Astrocyte of the hippocampus (primary cell): ENCODE results near the gene ZNF263.
A peak's percentile ranks its signal among the peaks of the same experiment; 100 is the strongest.
"Not testable (repeated sequence)": the region's sequence is repeated elsewhere in the genome, so short reads cannot be mapped to it uniquely, and the experiment has no call there.

ENCODE experiments used
- DNase-seq: peaks from one replicate; pipeline ENCODE4 v3.0.0; 2011; ENCODE audit warnings: low read depth, low spot score

ZNF263 gene

GRCh38 chr16:3266873-3267537 is 16.3 kb upstream of the ZNF263 start:
- DNase-seq = peak; percentile 73

GRCh38 chr16:3268294-3268693 is 15.0 kb upstream of the ZNF263 start:
- no peak for DNase-seq

GRCh38 chr16:3270718-3271117 is 12.6 kb upstream of the ZNF263 start:
- not testable (repeated sequence) for DNase-seq

GRCh38 chr16:3271281-3271680 is 12.0 kb upstream of the ZNF263 start:
- DNase-seq = not testable (repeated sequence)

GRCh38 chr16:3274490-3274889 is 8.8 kb upstream of the ZNF263 start:
- DNase-seq = peak; percentile 15

GRCh38 chr16:3274947-3275346 is 8.3 kb upstream of the ZNF263 start:
- DNase-seq = no peak

- DNase-seq = no peak
Observed at GRCh38 chr16:3276679-3277078, 6.6 kb upstream of the ZNF263 start.

GRCh38 chr16:3281222-3281820 is 2.0 kb upstream of the ZNF263 start:
- DNase-seq = no peak

- no peak for DNase-seq
Observed at GRCh38 chr16:3282103-3282729, 1.1 kb upstream of the ZNF263 start.

- no peak for DNase-seq
Observed at GRCh38 chr16:3283543-3284447, 504 bp downstream of the ZNF263 start.

GRCh38 chr16:3285131-3285530 is 1.8 kb downstream of the ZNF263 start:
- no peak for DNase-seq

GRCh38 chr16:3289998-3290673 is 6.8 kb downstream of the ZNF263 start:
- no peak for DNase-seq

GRCh38 chr16:3292604-3293003 is 9.3 kb downstream of the ZNF263 start:
- DNase-seq = peak; percentile 52

GRCh38 chr16:3295209-3295608 is 11.9 kb downstream of the ZNF263 start:
- DNase-seq = no peak

- DNase-seq = no peak
Observed at GRCh38 chr16:3295783-3296182, 12.5 kb downstream of the ZNF263 start.

- DNase-seq = no peak
Observed at GRCh38 chr16:3304370-3304769, 21.1 kb downstream of the ZNF263 start.

GRCh38 chr16:3305109-3306068 is 22.1 kb downstream of the ZNF263 start, which contains the start of the genes TIGD7 and ZNF75A:
Gene TIGD7 (minus strand): TSS chr16:3305430. CDS start chr16:3300614, 4,816 bp downstream.
Gene ZNF75A (plus strand): TSS chr16:3305497. CDS start chr16:3308429, 2,932 bp downstream.
- DNase-seq = peak; percentile 96

GRCh38 chr16:3306078-3306477 is 22.8 kb downstream of the ZNF263 start:
- no peak for DNase-seq

- DNase-seq = no peak
Observed at GRCh38 chr16:3311496-3311895, 28.2 kb downstream of the ZNF263 start.
